ENCODE data around the gene PTTG1IP2. TPM values are rescaled to one million over a fixed set of nuclear protein-coding genes. Genes with fewer than 3 reads are reported as not detected.

PTTG1IP2 gene
- total RNA-seq, 4 donors from 2014 or later = not detected

DNA sequence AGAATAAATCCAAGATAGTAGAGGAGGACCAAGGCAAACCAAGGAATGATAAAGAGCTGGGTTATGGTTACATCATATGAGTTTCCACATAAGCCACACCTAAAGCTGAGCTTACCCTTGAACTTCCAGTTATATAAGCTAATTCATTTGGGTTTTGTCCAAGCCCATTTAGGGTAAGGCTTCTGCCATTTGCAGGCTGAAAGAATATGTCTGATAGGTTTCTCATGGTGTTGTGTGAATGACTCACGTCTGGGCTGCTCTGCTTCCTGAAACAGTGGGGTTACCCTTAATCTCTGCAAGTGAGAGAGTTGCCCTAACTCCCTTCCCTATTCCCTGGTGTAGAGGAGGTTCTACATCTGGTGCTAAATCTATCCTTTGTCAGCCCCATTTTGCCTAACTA, 60.8 kb downstream of the PTTG1IP2 start:
- no peaks in the 10 kb centered on the region for H3K27me3 ChIP-seq
- H3K36me3 ChIP-seq = no peaks in the 10 kb centered on the region
- no peak for DNase-seq
- no peaks in the 10 kb centered on the region for H3K4me1 ChIP-seq
- TF ChIP-seq POLR2AphosphoS5 (IDR thresholded peaks at IDR 0.05) (no peak), EP300 (IDR thresholded peaks at IDR 0.05; ENCODE audit: low read depth) (no peak), POLR2A (IDR thresholded peaks at IDR 0.05) (no peak)
- TF ChIP-seq, protein P1, sequence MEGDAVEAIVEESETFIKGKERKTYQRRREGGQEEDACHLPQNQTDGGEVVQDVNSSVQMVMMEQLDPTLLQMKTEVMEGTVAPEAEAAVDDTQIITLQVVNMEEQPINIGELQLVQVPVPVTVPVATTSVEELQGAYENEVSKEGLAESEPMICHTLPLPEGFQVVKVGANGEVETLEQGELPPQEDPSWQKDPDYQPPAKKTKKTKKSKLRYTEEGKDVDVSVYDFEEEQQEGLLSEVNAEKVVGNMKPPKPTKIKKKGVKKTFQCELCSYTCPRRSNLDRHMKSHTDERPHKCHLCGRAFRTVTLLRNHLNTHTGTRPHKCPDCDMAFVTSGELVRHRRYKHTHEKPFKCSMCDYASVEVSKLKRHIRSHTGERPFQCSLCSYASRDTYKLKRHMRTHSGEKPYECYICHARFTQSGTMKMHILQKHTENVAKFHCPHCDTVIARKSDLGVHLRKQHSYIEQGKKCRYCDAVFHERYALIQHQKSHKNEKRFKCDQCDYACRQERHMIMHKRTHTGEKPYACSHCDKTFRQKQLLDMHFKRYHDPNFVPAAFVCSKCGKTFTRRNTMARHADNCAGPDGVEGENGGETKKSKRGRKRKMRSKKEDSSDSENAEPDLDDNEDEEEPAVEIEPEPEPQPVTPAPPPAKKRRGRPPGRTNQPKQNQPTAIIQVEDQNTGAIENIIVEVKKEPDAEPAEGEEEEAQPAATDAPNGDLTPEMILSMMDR (IDR thresholded peaks at IDR 0.05) = no peak
- no peak overlapping the region for H3K27ac ChIP-seq
- H3K4me3 ChIP-seq = no peak overlapping the region
- 20 to 67% methylated on average over 1 of the region's 1 CpG for WGBS, 2 donors (ENCODE audit: low coverage in 1 of 2)
- in situ Hi-C loops (cut with MboI; ENCODE audit: low pct_ligation_motif_present in 1 of 4, low pct_unique_long_range_greater_than_20kb in 1 of 4, low sequenced_read_pairs in 3 of 4) = no loop called here
- intact Hi-C loops (cut with DNase I; ENCODE audit: low total_unique reads) = no loop called here
- no peaks in the 10 kb centered on the region for H3K9me3 ChIP-seq

DNA sequence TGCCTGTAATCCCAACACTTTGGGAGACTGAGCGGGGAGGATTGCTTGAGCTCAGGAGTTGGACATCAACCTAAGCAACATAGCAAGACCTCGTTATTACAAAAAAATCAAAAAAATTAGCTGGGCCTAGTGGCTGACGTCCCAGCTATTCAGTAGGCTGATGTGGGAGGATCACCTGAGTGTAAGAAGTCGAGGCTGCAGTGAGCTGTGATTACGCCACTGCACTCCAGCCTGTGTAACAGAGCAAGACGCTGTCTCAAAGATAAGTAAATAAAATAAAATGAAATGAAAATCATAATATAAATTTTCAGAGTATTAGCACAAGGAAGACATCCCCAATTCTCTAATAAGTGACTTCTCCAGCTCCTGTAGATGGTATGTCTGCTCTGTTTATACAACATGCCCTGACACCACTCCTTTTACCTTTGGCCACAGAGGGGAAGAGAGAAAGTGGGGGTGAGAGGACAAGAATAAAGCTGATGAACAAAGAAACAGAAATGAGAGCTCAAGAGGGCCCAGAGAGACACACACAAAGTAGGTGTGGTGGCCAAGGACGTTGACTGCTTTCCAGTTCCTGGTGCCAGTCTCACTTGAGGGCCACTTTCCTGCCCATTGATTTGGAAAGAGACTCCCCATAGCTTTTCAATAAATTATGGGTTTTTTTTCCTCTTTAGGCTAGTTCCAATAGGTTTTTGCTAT, 62.9 kb downstream of the PTTG1IP2 start:
- Histone ChIP-seq H3K27me3 (no peaks in the 10 kb centered on the region), H3K9me3 (no peaks in the 10 kb centered on the region), H3K4me3 (no peak overlapping the region), H3K36me3 (no peaks in the 10 kb centered on the region), H3K4me1 (no peaks in the 10 kb centered on the region), H3K27ac (no peak overlapping the region)
- in situ Hi-C loops (cut with MboI; ENCODE audit: low pct_ligation_motif_present in 1 of 4, low pct_unique_long_range_greater_than_20kb in 1 of 4, low sequenced_read_pairs in 3 of 4) = no loop called here
- 67 to 83% methylated on average over 3 to 7 of the region's 7 CpGs for WGBS, 2 donors (ENCODE audit: low coverage in 1 of 2)
- TF ChIP-seq EP300 (IDR thresholded peaks at IDR 0.05; ENCODE audit: low read depth) (no peak), POLR2AphosphoS5 (IDR thresholded peaks at IDR 0.05) (no peak), POLR2A (IDR thresholded peaks at IDR 0.05) (no peak)
- TF ChIP-seq, protein P1 (IDR thresholded peaks at IDR 0.05) = no peak
- DNase-seq = no peak
- intact Hi-C loops (cut with DNase I; ENCODE audit: low total_unique reads) = no loop called here

GRCh38 chr7:90536449-90536848, 67.0 kb downstream of the PTTG1IP2 start:
- H3K27me3 ChIP-seq = no peaks in the 10 kb centered on the region
- whole genome bisulfite sequencing, 2 donors (ENCODE audit: low coverage in 1 of 2) = 73 to 76% methylated on average over 3 of the region's 3 CpGs
- no peaks in the 10 kb centered on the region for H3K36me3 ChIP-seq
- in situ Hi-C loops (cut with MboI; ENCODE audit: low pct_ligation_motif_present in 1 of 4, low pct_unique_long_range_greater_than_20kb in 1 of 4, low sequenced_read_pairs in 3 of 4) (no loop called here), intact Hi-C loops (cut with DNase I; ENCODE audit: low total_unique reads) (no loop called here)
- H3K9me3 ChIP-seq = no peaks in the 10 kb centered on the region
- no peaks in the 10 kb centered on the region for H3K4me1 ChIP-seq
- H3K4me3 ChIP-seq = no peak overlapping the region
- TF ChIP-seq POLR2A (IDR thresholded peaks at IDR 0.05) = no peak
- TF ChIP-seq EP300 (IDR thresholded peaks at IDR 0.05; ENCODE audit: low read depth) = no peak
- TF ChIP-seq, protein P1 (IDR thresholded peaks at IDR 0.05) = no peak
- TF ChIP-seq POLR2AphosphoS5 (IDR thresholded peaks at IDR 0.05) = no peak
- no peak overlapping the region for H3K27ac ChIP-seq
- no peak for DNase-seq

GRCh38 chr7:90538405-90538804, 69.0 kb downstream of the PTTG1IP2 start:
- in situ Hi-C loops (cut with MboI; ENCODE audit: low pct_ligation_motif_present in 1 of 4, low pct_unique_long_range_greater_than_20kb in 1 of 4, low sequenced_read_pairs in 3 of 4) = no loop called here
- 91 to 93% methylated on average over 2 of the region's 2 CpGs for WGBS, 2 donors (ENCODE audit: low coverage in 1 of 2)

More at GRCh38 chr7:90538405-90538804, 69.0 kb downstream of the PTTG1IP2 start:
- TF ChIP-seq POLR2AphosphoS5 (IDR thresholded peaks at IDR 0.05) (no peak), POLR2A (IDR thresholded peaks at IDR 0.05) (no peak)
- no peak for DNase-seq
- Histone ChIP-seq H3K4me1 (no peaks in the 10 kb centered on the region), H3K36me3 (no peaks in the 10 kb centered on the region), H3K9me3 (no peaks in the 10 kb centered on the region), H3K27ac (no peak overlapping the region), H3K27me3 (no peaks in the 10 kb centered on the region), H3K4me3 (no peak overlapping the region)
- intact Hi-C loops (cut with DNase I; ENCODE audit: low total_unique reads) = no loop called here
